B cell (primary cell): ENCODE data around the gene RIC8A. TPM values are rescaled to one million over a fixed set of nuclear protein-coding genes. Genes with fewer than 3 reads are reported as not detected.

Experiments used
- ATAC-seq: fragments of 200-7000 bp; cut with Tn5 transposase; one replicate; pipeline ENCODE4 v1.10.0; 2021; ENCODE audit warnings: low read depth, mild to moderate bottlenecking, moderate number of reproducible peaks, moderate library complexity
- CTCF ChIA-PET: fragments of 350-600 bp; sonication (Branson Sonifier 250); formaldehyde crosslinking; loops from one replicate; lab custom pipeline; 2021; ENCODE audit warnings: antibody characterized with exemption, inconsistent platforms; lab: Charles Lee
- POLR2A ChIA-PET: fragments of 350-600 bp; sonication (Branson Sonifier 250); formaldehyde crosslinking; loops from one replicate; lab custom pipeline; 2021; ENCODE audit warnings: antibody characterized with exemption; lab: Charles Lee
- DNase-seq: peaks from one replicate; pipeline ENCODE4 v3.0.0; 2013
- H2AFZ ChIP-seq: 2 replicates; pipeline ENCODE4 v1.6.1; 2012; ENCODE audit warnings: mild to moderate bottlenecking, low read depth, low read length; ENCODE audit not compliant: insufficient read depth, poor library complexity, severe bottlenecking
- H3K27ac ChIP-seq, 2 donors: 1 replicate in 1 of 2; 2 replicates in 1 of 2; pipeline ENCODE4 v1.5.1; 2012 to 2013; ENCODE audit warnings: low read length in 2 of 2, mild to moderate bottlenecking in 2 of 2, moderate library complexity in 1 of 2
- H3K27me3 ChIP-seq, 4 experiments: fragments of 200-600 bp in 1 of 4; sonication (generic) in 1 of 4; replicated peaks in 1 of 4; 1 replicate in 2 of 4; 2 replicates in 2 of 4; pipeline versions ENCODE4 v1.6.1 to v1.7.0; 2013 to 2016; ENCODE audit warnings: low read length in 3 of 4, mild to moderate bottlenecking in 2 of 4, mixed read lengths in 1 of 4, moderate library complexity in 1 of 4; ENCODE audit not compliant: insufficient read depth in 4 of 4, control insufficient read depth in 3 of 4; ENCODE audit errors: control extremely low read depth in 1 of 4
- H3K36me3 ChIP-seq, 2 experiments: replicated peaks in 1 of 2; 1 replicate in 1 of 2; 2 replicates in 1 of 2; pipeline versions ENCODE4 v1.6.1 to v1.7.1; 2013; ENCODE audit warnings: low read length in 1 of 2; ENCODE audit not compliant: insufficient read depth in 2 of 2, control insufficient read depth in 1 of 2; ENCODE audit errors: control extremely low read depth in 1 of 2, extremely low read depth in 1 of 2
- H3K4me1 ChIP-seq, 2 donors: fragments of 200-600 bp in 1 of 2; sonication (generic) in 1 of 2; 1 replicate in 1 of 2; 2 replicates in 1 of 2; pipeline versions ENCODE4 v1.5.1 to v1.6.1; 2013 to 2017; ENCODE audit warnings: low read length in 2 of 2; ENCODE audit not compliant: control insufficient read depth in 2 of 2, insufficient read depth in 2 of 2
- H3K4me2 ChIP-seq: replicated peaks from 2 replicates; pipeline ENCODE3; 2012; ENCODE audit warnings: mild to moderate bottlenecking, low read depth, low read length; ENCODE audit not compliant: poor library complexity, severe bottlenecking
- H3K4me3 ChIP-seq, 5 experiments: fragments of 200-600 bp in 1 of 5; sonication (generic) in 1 of 5; 1 replicate in 3 of 5; 2 replicates in 2 of 5; pipeline versions ENCODE4 v1.5.1 to v1.7.0; 2011 to 2016; ENCODE audit warnings: low read length in 4 of 5, mild to moderate bottlenecking in 4 of 5, low read depth in 2 of 5, control low read depth in 1 of 5, moderate library complexity in 1 of 5; ENCODE audit not compliant: insufficient read depth in 1 of 5; ENCODE audit errors: control extremely low read depth in 1 of 5, extremely low read depth in 1 of 5
- H3K79me2 ChIP-seq: fragments of 200-600 bp; sonication (generic); one replicate; pipeline ENCODE4 v1.6.0; 2016; ENCODE audit warnings: low read length; ENCODE audit not compliant: control insufficient read depth, insufficient read depth
- H3K9ac ChIP-seq: fragments of 200-600 bp; sonication (generic); 2 replicates; pipeline ENCODE4 v1.6.1; 2017; ENCODE audit warnings: mild to moderate bottlenecking, low read length, moderate library complexity
- H3K9me3 ChIP-seq, 3 donors: one replicate each; pipeline versions ENCODE4 v1.6.1 to v1.7.1; 2013; ENCODE audit warnings: low read length in 2 of 3; ENCODE audit not compliant: control insufficient read depth in 2 of 3, insufficient read depth in 1 of 3; ENCODE audit errors: control extremely low read depth in 1 of 3
- H4K20me1 ChIP-seq: 2 replicates; pipeline ENCODE4 v1.6.0; 2012; ENCODE audit warnings: mild to moderate bottlenecking, low read length; ENCODE audit not compliant: insufficient read depth, control insufficient read depth, poor library complexity, severe bottlenecking
- H3K27ac Mint-ChIP-seq: one replicate; pipeline ENCODE4 v1.8.0; 2021; ENCODE audit warnings: mixed read lengths
- H3K27me3 Mint-ChIP-seq: one replicate; pipeline ENCODE4 v1.8.0; 2021; ENCODE audit warnings: mixed read lengths
- H3K4me1 Mint-ChIP-seq: one replicate; pipeline ENCODE4 v1.8.0; 2021; ENCODE audit warnings: mixed read lengths
- H3K4me3 Mint-ChIP-seq: one replicate; pipeline ENCODE4 v1.8.0; 2021; ENCODE audit warnings: mixed read lengths
- H3K9me3 Mint-ChIP-seq: one replicate; pipeline ENCODE4 v1.8.0; 2022; ENCODE audit warnings: mixed read lengths; ENCODE audit not compliant: insufficient read depth
- CTCF ChIP-seq: fragments of 200-600 bp; IDR thresholded peaks from one replicate; pipeline ENCODE4 v1.8.0; 2022; ENCODE audit warnings: antibody characterized with exemption, mild to moderate bottlenecking
- EZH2 ChIP-seq: IDR thresholded peaks from 2 replicates; pipeline ENCODE4 v1.6.1; 2012; ENCODE audit warnings: borderline replicate concordance, low read depth, mild to moderate bottlenecking, moderate library complexity, low read length; ENCODE audit not compliant: insufficient read depth, poor library complexity, severe bottlenecking
- WGBS: methylation state at CpG from one replicate; pipeline ENCODE4 v1.1.5; 2013; ENCODE audit warnings: missing lambda C conversion rate; ENCODE audit not compliant: insufficient coverage; 5-methylcytosine and 5-hydroxymethylcytosine counted together
- intact Hi-C: fragments of 100-400 bp; cut with micrococcal nuclease; formaldehyde crosslinking; loops from one replicate; pipeline ENCODE4 v1.10.0; 2022
- polyA plus RNA-seq: library from polyadenylated mRNA; depleted of rRNA; stranded (reverse); fragments of >200 nt; gene quantifications from 2 replicates; pipeline ENCODE4 v1.2.3, GENCODE V29; 2012
- total RNA-seq, 2 donors: library from RNA; stranded (reverse); fragments of 120-200 nt in 1 of 2; gene quantifications; 1 replicate in 1 of 2; 2 replicates in 1 of 2; pipeline versions ENCODE4 v1.2.3 to v1.2.4, GENCODE V29; 2013 to 2022

Gene RIC8A
- total and polyA plus RNA-seq, 2 donors (not counting 1 experiment from before 2014, with no cell fraction given): 100 to 102 TPM

GRCh38 chr11:223026-223789 lies 15.7 kb downstream of the RIC8A start:
- Mint-ChIP-seq H3K4me3 (no peak overlapping the region), H3K4me1 (peaks cover 6% of the 10 kb centered on the region), H3K27me3 (no peaks in the 10 kb centered on the region), H3K9me3 (no peaks in the 10 kb centered on the region), H3K27ac (no peak overlapping the region)
- H3K4me2 ChIP-seq: no peak overlapping the region
- no peaks in the 10 kb centered on the region for H3K9me3 ChIP-seq
- POLR2A ChIA-PET: no interaction called here
- WGBS: 94% methylated on average over 16 of the region's 16 CpGs
- no peak overlapping the region for H2AFZ ChIP-seq
- H3K27me3 ChIP-seq: no peaks in the 10 kb centered on the region
- H3K79me2 ChIP-seq: peaks cover 28% of the 10 kb centered on the region
- no peak for TF ChIP-seq EZH2
- no peak for TF ChIP-seq CTCF
- H3K4me1 ChIP-seq: no peaks in the 10 kb centered on the region
- H3K9ac ChIP-seq: no peak overlapping the region
- intact Hi-C loops: no loop called here
- CTCF ChIA-PET: no interaction called here
- ATAC-seq (no peak), DNase-seq (no peak)
- no peak overlapping the region for H3K4me3 ChIP-seq
- peaks cover 0 to 24% of the 10 kb centered on the region in 2 experiments for H3K36me3 ChIP-seq
- H4K20me1 ChIP-seq: no peaks in the 10 kb centered on the region
- no peak overlapping the region for H3K27ac ChIP-seq

- H3K79me2 ChIP-seq: peaks cover 31% of the 10 kb centered on the region
- peaks cover 0 to 24% of the 10 kb centered on the region in 2 experiments for H3K36me3 ChIP-seq
- ChIA-PET POLR2A (no interaction called here), CTCF (no interaction called here)
- no peak overlapping the region for H3K4me3 ChIP-seq
- DNase-seq: no peak
- no peaks in the 10 kb centered on the region for H3K9me3 Mint-ChIP-seq
- no peaks in the 10 kb centered on the region for H3K27me3 ChIP-seq
- no peak for TF ChIP-seq EZH2
- no peak for TF ChIP-seq CTCF
- no peak overlapping the region for H3K4me2 ChIP-seq
- H3K4me1 Mint-ChIP-seq: peaks cover 6% of the 10 kb centered on the region
- no peak overlapping the region for H3K27ac Mint-ChIP-seq
- no peak overlapping the region for H3K27ac ChIP-seq
- no peak overlapping the region for H3K9ac ChIP-seq
- H2AFZ ChIP-seq: no peak overlapping the region
- intact Hi-C loops: no loop called here
- no peaks in the 10 kb centered on the region for H3K4me1 ChIP-seq
- ATAC-seq: no peak
- H4K20me1 ChIP-seq: no peaks in the 10 kb centered on the region
- H3K9me3 ChIP-seq: no peaks in the 10 kb centered on the region
- 98% methylated on average over 7 of the region's 9 CpGs for WGBS
- H3K4me3 Mint-ChIP-seq: no peak overlapping the region
- H3K27me3 Mint-ChIP-seq: no peaks in the 10 kb centered on the region
These were observed 16.4 kb downstream of the RIC8A start for GRCh38 chr11:223884-224283.
